ENCODE results near the gene CDK14. TPM values are rescaled to one million over a fixed set of nuclear protein-coding genes. Genes with fewer than 3 reads are reported as not detected.

The CDK14 gene
- total and polyA plus RNA-seq, 9 donors, result 12.6 to 54.1 (median 43.8) TPM

- WGBS, 3 donors, result 84 to 93% (median 87%) methylated on average over 2 of the region's 2 CpGs
These were observed 118.9 kb downstream of the CDK14 start for GRCh38 chr7:90715067-90715466.

GRCh38 chr7:90717296-90718060, 121.4 kb downstream of the CDK14 start:
- intact Hi-C loops (cut with DNase I), result no loop called here
- WGBS, 3 donors, result 42 to 50% (median 46%) methylated on average over 5 of the region's 5 CpGs
- TF ChIP-seq EP300 (IDR thresholded peaks at IDR 0.05) (no peak), CTCF (IDR thresholded peaks at IDR 0.05) (no peak), POLR2A (IDR thresholded peaks at IDR 0.05) (no peak)
- Histone ChIP-seq H3K27me3 (no peaks in the 10 kb centered on the region), H3K36me3 (no peaks in the 10 kb centered on the region), H3K4me1 (ENCODE audit: insufficient read depth) (peaks cover 8% of the 10 kb centered on the region), H3K9me3 (no peaks in the 10 kb centered on the region), H3K27ac (no peak overlapping the region), H3K4me3 (no peak overlapping the region)
- DNase-seq, result no peak

More at GRCh38 chr7:90715067-90715466, 118.9 kb downstream of the CDK14 start:
- peaks cover 6% of the 10 kb centered on the region for H3K4me1 ChIP-seq (ENCODE audit: insufficient read depth)
- no peaks in the 10 kb centered on the region for H3K36me3 ChIP-seq
- DNase-seq, result no peak
- H3K4me3 ChIP-seq, result no peak overlapping the region
- no peaks in the 10 kb centered on the region for H3K9me3 ChIP-seq
- TF ChIP-seq EP300 (IDR thresholded peaks at IDR 0.05) (no peak), CTCF (IDR thresholded peaks at IDR 0.05) (no peak)
- intact Hi-C loops (cut with DNase I), result no loop called here
- no peaks in the 10 kb centered on the region for H3K27me3 ChIP-seq
- H3K27ac ChIP-seq, result no peak overlapping the region

GRCh38 chr7:90719155-90719554, 123.0 kb downstream of the CDK14 start:
- TF ChIP-seq POLR2A (IDR thresholded peaks at IDR 0.05), result no peak
- TF ChIP-seq EP300 (IDR thresholded peaks at IDR 0.05), result no peak
- no peak for TF ChIP-seq CTCF (IDR thresholded peaks at IDR 0.05)
- no peaks in the 10 kb centered on the region for H3K27me3 ChIP-seq
- no peak overlapping the region for H3K4me3 ChIP-seq
- no peaks in the 10 kb centered on the region for H3K9me3 ChIP-seq
- DNase-seq, result no peak
- H3K4me1 ChIP-seq (ENCODE audit: insufficient read depth), result peaks cover 8% of the 10 kb centered on the region
- intact Hi-C loops (cut with DNase I), result no loop called here
- WGBS, 3 donors, result 78 to 79% (median 78%) methylated on average over 3 of the region's 3 CpGs
- H3K36me3 ChIP-seq, result no peaks in the 10 kb centered on the region
- no peak overlapping the region for H3K27ac ChIP-seq

GRCh38 chr7:90720984-90721760, 125.1 kb downstream of the CDK14 start:
- WGBS, 3 donors, result 6 to 12% (median 7%) methylated on average over 4 of the region's 4 CpGs
- DNase-seq, result peak in 4 of 5 donors; percentile 25 to 72 (median 35)

More at GRCh38 chr7:90720984-90721760, 125.1 kb downstream of the CDK14 start:
- Histone ChIP-seq H3K9me3 (no peaks in the 10 kb centered on the region), H3K27ac (no peak overlapping the region), H3K27me3 (no peaks in the 10 kb centered on the region), H3K4me3 (no peak overlapping the region), H3K4me1 (ENCODE audit: insufficient read depth) (peaks cover 8% of the 10 kb centered on the region), H3K36me3 (no peaks in the 10 kb centered on the region)
- TF ChIP-seq POLR2A (IDR thresholded peaks at IDR 0.05) (no peak), CTCF (IDR thresholded peaks at IDR 0.05) (no peak), EP300 (IDR thresholded peaks at IDR 0.05) (no peak)
- intact Hi-C loops (cut with DNase I), result no loop called here

Data from ovary (tissue), 9 donors.